Lung (tissue), 12 donors: ENCODE measurements around the gene PTPRN2. TPM values are rescaled to one million over a fixed set of nuclear protein-coding genes. Genes with fewer than 3 reads are reported as not detected.

Experiments used
- ATAC-seq: fragments of 200-7000 bp; cut with Tn5 transposase; one replicate; pipeline ENCODE4 v1.9.1; 2020; ENCODE audit warnings: moderate number of reproducible peaks; ENCODE audit not compliant: insufficient read depth, low FRiP score
- DNase-seq, 3 donors: peaks; one replicate each; pipeline ENCODE4 v3.0.0-alpha.2; 2013 to 2017
- H3K27ac ChIP-seq, 2 donors: one replicate each; pipeline ENCODE4 v1.5.1; 2013; ENCODE audit warnings: mild to moderate bottlenecking in 2 of 2, moderate library complexity in 2 of 2, control low read depth in 1 of 2, inconsistent platforms in 1 of 2, low read depth in 1 of 2, low read length in 1 of 2
- H3K27me3 ChIP-seq, 3 donors: one replicate each; pipeline ENCODE4 v1.5.1; 2013; ENCODE audit warnings: low read length in 2 of 3; ENCODE audit not compliant: control insufficient read depth in 3 of 3, insufficient read depth in 3 of 3
- H3K36me3 ChIP-seq, 4 donors: one replicate each; pipeline ENCODE4 v1.5.1; 2013; ENCODE audit warnings: low read length in 4 of 4, mild to moderate bottlenecking in 1 of 4, moderate library complexity in 1 of 4; ENCODE audit not compliant: control insufficient read depth in 4 of 4, insufficient read depth in 4 of 4
- H3K4me1 ChIP-seq, 5 donors: one replicate each; pipeline ENCODE4 v1.5.1; 2013; ENCODE audit warnings: low read length in 5 of 5, mild to moderate bottlenecking in 2 of 5, moderate library complexity in 1 of 5; ENCODE audit not compliant: control insufficient read depth in 5 of 5, insufficient read depth in 5 of 5
- H3K4me3 ChIP-seq: one replicate; pipeline ENCODE4 v1.5.1; 2013; ENCODE audit warnings: mild to moderate bottlenecking, control low read depth, moderate library complexity
- H3K9ac ChIP-seq, 2 donors: one replicate each; pipeline ENCODE4 v1.5.1; 2013; ENCODE audit warnings: low read length in 2 of 2, control low read depth in 1 of 2; ENCODE audit not compliant: insufficient read depth in 1 of 2
- H3K9me3 ChIP-seq, 4 donors: one replicate each; pipeline ENCODE4 v1.5.1; 2013; ENCODE audit warnings: low read length in 3 of 4, mild to moderate bottlenecking in 1 of 4, moderate library complexity in 1 of 4; ENCODE audit not compliant: control insufficient read depth in 4 of 4, insufficient read depth in 3 of 4
- CTCF ChIP-seq: IDR thresholded peaks from 2 replicates; pipeline ENCODE4 v1.5.1; 2012; ENCODE audit warnings: mild to moderate bottlenecking; ENCODE audit errors: control extremely low read depth, extremely low read depth
- WGBS, 2 donors: extraction: QIAGEN DNeasy Blood & Tissue Kit; methylation state at CpG; one replicate each; pipeline ENCODE4 v1.1.7; 2013; 5-methylcytosine and 5-hydroxymethylcytosine counted together
- polyA plus RNA-seq, 2 donors: library from polyadenylated mRNA; stranded (reverse); fragments of 200-250 nt; gene quantifications; one replicate each; pipeline ENCODE4 v1.2.1, GENCODE V29; 2013
- total RNA-seq, 2 donors: library from RNA; depleted of rRNA in 1 of 2; stranded (reverse); fragments of >200 nt in 1 of 2; gene quantifications; one replicate each; pipeline ENCODE4 v1.2.1, GENCODE V29; 2014 to 2021
- donor health status: control.
- donor health status: control.
- donor health status: Bipolar disorder and iron deficiency.
- donor health status: healthy.
- donor health status: DM: yes; HTN: yes; CAD: no.

PTPRN2 gene
- total and polyA plus RNA-seq, 4 donors, result 2.1 to 7.4 (median 4.4) TPM

- no peaks in the 10 kb centered on the region for H3K36me3 ChIP-seq
- DNase-seq (no peak), ATAC-seq (no peak)
- no peak overlapping the region for H3K9ac ChIP-seq
- H3K9me3 ChIP-seq, result peaks cover 0 to 14% (median 3%) of the 10 kb centered on the region in 4 donors
- no peaks in the 10 kb centered on the region for H3K4me1 ChIP-seq
- TF ChIP-seq CTCF, result no peak
- WGBS, 2 donors, result 66 to 72% methylated on average over 25 of the region's 25 CpGs
- peaks cover 0 to under 1% (median 0%) of the 10 kb centered on the region in 3 donors for H3K27me3 ChIP-seq
- no peak overlapping the region for H3K27ac ChIP-seq
- no peak overlapping the region for H3K4me3 ChIP-seq
Measured at GRCh38 chr7:157529768-157530560, 1057.7 kb downstream of the PTPRN2 start.

- H3K9me3 ChIP-seq, result peaks cover 0 to 14% (median 3%) of the 10 kb centered on the region in 4 donors
- ATAC-seq (no peak), DNase-seq (no peak)
- H3K27me3 ChIP-seq, result peaks cover 0 to 2% (median 0%) of the 10 kb centered on the region in 3 donors
- H3K36me3 ChIP-seq, result no peaks in the 10 kb centered on the region
- H3K27ac ChIP-seq, result no peak overlapping the region
- WGBS, 2 donors, result 67 to 68% methylated on average over 19 of the region's 19 CpGs
- no peaks in the 10 kb centered on the region for H3K4me1 ChIP-seq
- TF ChIP-seq CTCF, result no peak
- no peak overlapping the region for H3K4me3 ChIP-seq
- H3K9ac ChIP-seq, result no peak overlapping the region
Measured at GRCh38 chr7:157528785-157529341, 1058.8 kb downstream of the PTPRN2 start.

- DNase-seq, result no peak
Measured at GRCh38 chr7:157527686-157528085, 1059.9 kb downstream of the PTPRN2 start.

More at GRCh38 chr7:157527686-157528085, 1059.9 kb downstream of the PTPRN2 start:
- Histone ChIP-seq H3K4me3 (no peak overlapping the region), H3K9ac (no peak overlapping the region), H3K27me3 (peaks cover 0 to 2% (median 0%) of the 10 kb centered on the region in 3 donors), H3K36me3 (no peaks in the 10 kb centered on the region), H3K9me3 (peaks cover 0 to 14% (median 2%) of the 10 kb centered on the region in 4 donors), H3K4me1 (no peaks in the 10 kb centered on the region), H3K27ac (no peak overlapping the region)
- ATAC-seq, result no peak
- 91 to 94% methylated on average over 19 of the region's 19 CpGs for WGBS, 2 donors
- TF ChIP-seq CTCF, result no peak
